KMS-11 (cell line): ENCODE results near the gene ADM2.

Source experiments
- H2AFZ ChIP-seq: fragments of 200-600 bp; sonication (generic); 2 replicates; pipeline ENCODE4 v1.6.1; 2016; ENCODE audit warnings: antibody characterized with exemption, mixed run types, low read depth
- H3K27ac ChIP-seq: fragments of 200-600 bp; sonication (generic); 2 replicates; pipeline ENCODE4 v1.6.1; 2016; ENCODE audit warnings: mild to moderate bottlenecking, mixed run types
- H3K27me3 ChIP-seq: fragments of 200-600 bp; sonication (generic); 2 replicates; pipeline ENCODE4 v1.6.1; 2017; ENCODE audit warnings: mild to moderate bottlenecking, low read depth, mixed run types, moderate library complexity; ENCODE audit not compliant: insufficient read depth
- H3K36me3 ChIP-seq: fragments of 200-600 bp; sonication (generic); 2 replicates; pipeline ENCODE4 v1.6.1; 2017; ENCODE audit warnings: mild to moderate bottlenecking, mixed run types; ENCODE audit not compliant: insufficient read depth
- H3K4me1 ChIP-seq: fragments of 200-600 bp; sonication (generic); 2 replicates; pipeline ENCODE4 v1.6.1; 2016; ENCODE audit warnings: mild to moderate bottlenecking, low read depth, mixed run types; ENCODE audit not compliant: poor library complexity, severe bottlenecking
- H3K4me2 ChIP-seq: fragments of 200-600 bp; sonication (generic); 2 replicates; pipeline ENCODE4 v1.7.0; 2016; ENCODE audit warnings: mild to moderate bottlenecking, mixed run types
- H3K4me3 ChIP-seq: fragments of 200-600 bp; sonication (generic); IDR thresholded peaks from 2 replicates; pipeline ENCODE4 v1.6.1; 2017; ENCODE audit warnings: low read depth, low read length, mixed read lengths; ENCODE audit not compliant: insufficient read depth
- H3K79me2 ChIP-seq: fragments of 200-600 bp; sonication (generic); 2 replicates; pipeline ENCODE4 v1.6.1; 2016; ENCODE audit warnings: low read depth, mixed run types; ENCODE audit not compliant: insufficient read depth
- H3K9ac ChIP-seq: fragments of 200-600 bp; sonication (generic); 2 replicates; pipeline ENCODE4 v1.6.1; 2016; ENCODE audit warnings: mild to moderate bottlenecking, mixed run types
- H4K20me1 ChIP-seq: fragments of 200-600 bp; sonication (generic); 2 replicates; pipeline ENCODE4 v1.6.1; 2016; ENCODE audit warnings: mild to moderate bottlenecking, mixed run types; ENCODE audit not compliant: insufficient read depth
- TF ChIP-seq, protein P1 (sequence below): fragments of 200-600 bp; sonication (generic); conservative IDR thresholded peaks from 2 replicates; pipeline ENCODE4 v1.6.1; 2017; ENCODE audit warnings: low read depth, mild to moderate bottlenecking, antibody characterized with exemption, low read length, moderate library complexity, mixed read lengths

The ADM2 gene

GRCh38 chr22:50447576-50448551 is 33.5 kb upstream of the ADM2 start:
- H3K4me3 ChIP-seq = no peak overlapping the region
- H3K27me3 ChIP-seq = no peaks in the 10 kb centered on the region
- H3K4me2 ChIP-seq = no peak overlapping the region
- H4K20me1 ChIP-seq = no peaks in the 10 kb centered on the region
- no peak overlapping the region for H3K9ac ChIP-seq
- H3K36me3 ChIP-seq = peaks cover 2% of the 10 kb centered on the region; the same call in 1 of the 2 replicates
- no peak overlapping the region for H3K27ac ChIP-seq
- no peaks in the 10 kb centered on the region for H3K4me1 ChIP-seq
- TF ChIP-seq, protein P1, sequence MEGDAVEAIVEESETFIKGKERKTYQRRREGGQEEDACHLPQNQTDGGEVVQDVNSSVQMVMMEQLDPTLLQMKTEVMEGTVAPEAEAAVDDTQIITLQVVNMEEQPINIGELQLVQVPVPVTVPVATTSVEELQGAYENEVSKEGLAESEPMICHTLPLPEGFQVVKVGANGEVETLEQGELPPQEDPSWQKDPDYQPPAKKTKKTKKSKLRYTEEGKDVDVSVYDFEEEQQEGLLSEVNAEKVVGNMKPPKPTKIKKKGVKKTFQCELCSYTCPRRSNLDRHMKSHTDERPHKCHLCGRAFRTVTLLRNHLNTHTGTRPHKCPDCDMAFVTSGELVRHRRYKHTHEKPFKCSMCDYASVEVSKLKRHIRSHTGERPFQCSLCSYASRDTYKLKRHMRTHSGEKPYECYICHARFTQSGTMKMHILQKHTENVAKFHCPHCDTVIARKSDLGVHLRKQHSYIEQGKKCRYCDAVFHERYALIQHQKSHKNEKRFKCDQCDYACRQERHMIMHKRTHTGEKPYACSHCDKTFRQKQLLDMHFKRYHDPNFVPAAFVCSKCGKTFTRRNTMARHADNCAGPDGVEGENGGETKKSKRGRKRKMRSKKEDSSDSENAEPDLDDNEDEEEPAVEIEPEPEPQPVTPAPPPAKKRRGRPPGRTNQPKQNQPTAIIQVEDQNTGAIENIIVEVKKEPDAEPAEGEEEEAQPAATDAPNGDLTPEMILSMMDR = no peak
- H3K79me2 ChIP-seq = no peaks in the 10 kb centered on the region
- no peak overlapping the region for H2AFZ ChIP-seq

DNA sequence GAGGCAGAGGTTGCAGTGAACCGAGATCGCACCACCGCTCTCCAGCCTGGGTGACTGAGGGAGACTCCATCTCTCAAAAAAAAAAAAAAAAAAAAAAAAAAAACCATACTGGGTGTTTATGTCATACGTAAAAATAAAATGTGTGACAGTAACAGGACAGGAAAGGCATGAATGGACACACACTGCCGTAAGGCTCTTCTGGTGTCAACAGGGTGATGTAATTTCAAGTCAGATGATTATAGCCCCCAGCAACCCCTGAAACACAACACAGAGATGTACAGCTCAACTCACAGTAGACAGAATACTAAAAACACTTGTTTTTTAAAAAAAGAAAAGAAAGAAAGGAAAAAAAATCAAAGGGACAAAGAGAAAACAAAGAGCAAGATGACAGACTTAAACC is 28.7 kb upstream of the ADM2 start:
- Histone ChIP-seq H3K9ac (no peak overlapping the region), H3K36me3 (peaks cover 2% of the 10 kb centered on the region; the same call in 1 of the 2 replicates), H4K20me1 (no peaks in the 10 kb centered on the region), H2AFZ (no peak overlapping the region), H3K4me3 (no peak overlapping the region), H3K27ac (no peak overlapping the region), H3K27me3 (no peaks in the 10 kb centered on the region), H3K79me2 (no peaks in the 10 kb centered on the region), H3K4me2 (no peak overlapping the region), H3K4me1 (no peaks in the 10 kb centered on the region)
- TF ChIP-seq, protein P1 = no peak

GRCh38 chr22:50454556-50455075 is 26.7 kb upstream of the ADM2 start:
- no peaks in the 10 kb centered on the region for H3K36me3 ChIP-seq
- TF ChIP-seq, protein P1 = no peak
- no peak overlapping the region for H3K9ac ChIP-seq
- H3K4me2 ChIP-seq = no peak overlapping the region
- no peak overlapping the region for H3K27ac ChIP-seq
- H3K4me3 ChIP-seq = no peak overlapping the region
- no peaks in the 10 kb centered on the region for H3K4me1 ChIP-seq
- H2AFZ ChIP-seq = no peak overlapping the region
- H3K79me2 ChIP-seq = no peaks in the 10 kb centered on the region
- H4K20me1 ChIP-seq = no peaks in the 10 kb centered on the region
- no peaks in the 10 kb centered on the region for H3K27me3 ChIP-seq

GRCh38 chr22:50455201-50455600 is 26.1 kb upstream of the ADM2 start:
- Histone ChIP-seq H3K4me3 (no peak overlapping the region), H3K79me2 (no peaks in the 10 kb centered on the region), H3K36me3 (no peaks in the 10 kb centered on the region), H4K20me1 (no peaks in the 10 kb centered on the region), H2AFZ (no peak overlapping the region), H3K4me2 (no peak overlapping the region), H3K27ac (no peak overlapping the region), H3K4me1 (no peaks in the 10 kb centered on the region), H3K27me3 (no peaks in the 10 kb centered on the region), H3K9ac (no peak overlapping the region)
- TF ChIP-seq, protein P1 = no peak
